ENCODE results near the gene APOBEC4.

Gene APOBEC4

GRCh38 chr1:183597656-183598347 lies 55.3 kb downstream of the APOBEC4 start:
- DNase-seq: no peak

GRCh38 chr1:183596500-183596899 lies 56.6 kb downstream of the APOBEC4 start:
- no peak for DNase-seq

Measured in activated naive CD4-positive, alpha-beta T cell (primary cell).